Activated naive CD4-positive, alpha-beta T cell treated with anti-CD3 and anti-CD28 coated beads, Interleukin-2, amount 50 U/mL, for 16 hours (primary cell): ENCODE measurements around the gene PRODH.
"Not testable (repeated sequence)": the region's sequence is repeated elsewhere in the genome, so short reads cannot be mapped to it uniquely, and the experiment has no call there.

Experiments
- DNase-seq: peaks from one replicate; pipeline ENCODE4 v3.0.0-alpha.2; 2020

PRODH gene

GRCh38 chr22:18954303-18954989 lies 18.4 kb upstream of the PRODH start:
- peak; percentile 58 for DNase-seq

- not testable (repeated sequence) for DNase-seq
Measured at GRCh38 chr22:18953128-18953527, 17.0 kb upstream of the PRODH start.

GRCh38 chr22:18952022-18952421 lies 15.9 kb upstream of the PRODH start:
- DNase-seq: peak; percentile 2

GRCh38 chr22:18950141-18950540 lies 14.0 kb upstream of the PRODH start:
- peak; percentile 9 for DNase-seq

- no peak for DNase-seq
Measured at GRCh38 chr22:18947905-18948304, 11.8 kb upstream of the PRODH start.

GRCh38 chr22:18947105-18947504 lies 11.0 kb upstream of the PRODH start:
- not testable (repeated sequence) for DNase-seq

GRCh38 chr22:18938691-18939090 lies 2.6 kb upstream of the PRODH start:
- DNase-seq: not testable (repeated sequence)

- not testable (repeated sequence) for DNase-seq
Measured at GRCh38 chr22:18934688-18935087, 1.4 kb downstream of the PRODH start.

- no peak for DNase-seq
Measured at GRCh38 chr22:18933914-18934313, 2.2 kb downstream of the PRODH start.

- DNase-seq: no peak
Measured at GRCh38 chr22:18931905-18932652, 4.0 kb downstream of the PRODH start.

GRCh38 chr22:18929459-18929858 lies 6.6 kb downstream of the PRODH start:
- DNase-seq: no peak

GRCh38 chr22:18927573-18927972 lies 8.5 kb downstream of the PRODH start:
- DNase-seq: no peak

GRCh38 chr22:18927020-18927419 lies 9.1 kb downstream of the PRODH start:
- no peak for DNase-seq

GRCh38 chr22:18925368-18926064 lies 10.6 kb downstream of the PRODH start:
- DNase-seq: no peak

GRCh38 chr22:18920257-18920902 lies 15.7 kb downstream of the PRODH start:
- not testable (repeated sequence) for DNase-seq

- DNase-seq: not testable (repeated sequence)
Measured at GRCh38 chr22:18917818-18918217, 18.3 kb downstream of the PRODH start.

GRCh38 chr22:18915550-18915949 lies 20.5 kb downstream of the PRODH start:
- not testable (repeated sequence) for DNase-seq

- not testable (repeated sequence) for DNase-seq
Measured at GRCh38 chr22:18914558-18914957, 21.5 kb downstream of the PRODH start.

- DNase-seq: not testable (repeated sequence)
Measured at GRCh38 chr22:18912264-18912946, 23.7 kb downstream of the PRODH start.

GRCh38 chr22:18911535-18911934 lies 24.6 kb downstream of the PRODH start:
- not testable (repeated sequence) for DNase-seq

GRCh38 chr22:18909556-18909955 lies 26.5 kb downstream of the PRODH start:
- no peak for DNase-seq

GRCh38 chr22:18906896-18907295 lies 29.2 kb downstream of the PRODH start:
- no peak for DNase-seq

GRCh38 chr22:18906410-18906745 lies 29.7 kb downstream of the PRODH start:
- not testable (repeated sequence) for DNase-seq
